Stimulated activated CD4-positive, alpha-beta T cell treated with anti-CD3 and anti-CD28 coated beads, Interleukin-15, amount 100 ng/mL, for 1 hour (primary cell): ENCODE results near the gene SYP.

Experiments
- DNase-seq, 2 donors: peaks; one replicate each; pipeline ENCODE4 v3.0.0-alpha.2; 2020; ENCODE audit warnings: low read depth in 1 of 2, low spot score in 1 of 2

The SYP gene

GRCh38 chrX:49221868-49222267 is 21.9 kb upstream of the SYP start:
- no peak for DNase-seq

- DNase-seq: no peak
These were observed 20.1 kb upstream of the SYP start for GRCh38 chrX:49220100-49220499.

GRCh38 chrX:49214996-49215526 is 15.1 kb upstream of the SYP start:
- DNase-seq: no peak

- DNase-seq: no peak
These were observed 14.4 kb upstream of the SYP start for GRCh38 chrX:49214416-49214815.

- DNase-seq: no peak
These were observed 12.9 kb upstream of the SYP start for GRCh38 chrX:49212861-49213260.

GRCh38 chrX:49212209-49212608 is 12.2 kb upstream of the SYP start:
- no peak for DNase-seq

GRCh38 chrX:49211074-49211473 is 11.1 kb upstream of the SYP start:
- no peak for DNase-seq

- DNase-seq: no peak
These were observed 10.4 kb upstream of the SYP start for GRCh38 chrX:49210406-49210805.

- DNase-seq: no peak
These were observed 9.7 kb upstream of the SYP start for GRCh38 chrX:49209434-49210251.

- no peak for DNase-seq
These were observed 8.4 kb upstream of the SYP start for GRCh38 chrX:49208399-49208798.

GRCh38 chrX:49206543-49206942 is 6.5 kb upstream of the SYP start:
- no peak for DNase-seq

- no peak for DNase-seq
These were observed 5.5 kb upstream of the SYP start for GRCh38 chrX:49205443-49205842.

GRCh38 chrX:49204709-49205108 is 4.7 kb upstream of the SYP start:
- no peak for DNase-seq

GRCh38 chrX:49204017-49204416 is 4.0 kb upstream of the SYP start:
- DNase-seq: no peak

GRCh38 chrX:49203536-49203935 is 3.5 kb upstream of the SYP start:
- DNase-seq: no peak

GRCh38 chrX:49202022-49202421 is 2.0 kb upstream of the SYP start:
- DNase-seq: no peak

- DNase-seq: no peak
These were observed 738 bp downstream of the SYP start for GRCh38 chrX:49199315-49199595.

GRCh38 chrX:49198540-49199314 is 1.3 kb downstream of the SYP start:
- no peak for DNase-seq

GRCh38 chrX:49197543-49198087 is 2.4 kb downstream of the SYP start:
- DNase-seq: no peak

GRCh38 chrX:49193542-49193964 is 6.4 kb downstream of the SYP start:
- DNase-seq: no peak

- no peak for DNase-seq
These were observed 7.2 kb downstream of the SYP start for GRCh38 chrX:49192722-49193328.

GRCh38 chrX:49191574-49192011 is 8.4 kb downstream of the SYP start:
- peak in 1 of 2 donors; percentile 17 for DNase-seq
